GM19328 (cell line): Measurements from ENCODE around the gene CCNL2.
A peak's percentile ranks its signal among the peaks of the same experiment; 100 is the strongest.
"Not testable (repeated sequence)": the region's sequence is repeated elsewhere in the genome, so short reads cannot be mapped to it uniquely, and the experiment has no call there.

Experiments used
- ATAC-seq: cut with Tn5 transposase; IDR thresholded peaks from one replicate; pipeline ENCODE4 v1.9.1; 2021; ENCODE audit warnings: mild to moderate bottlenecking, moderate library complexity; ENCODE audit not compliant: unreplicated experiment

CCNL2 gene

DNA sequence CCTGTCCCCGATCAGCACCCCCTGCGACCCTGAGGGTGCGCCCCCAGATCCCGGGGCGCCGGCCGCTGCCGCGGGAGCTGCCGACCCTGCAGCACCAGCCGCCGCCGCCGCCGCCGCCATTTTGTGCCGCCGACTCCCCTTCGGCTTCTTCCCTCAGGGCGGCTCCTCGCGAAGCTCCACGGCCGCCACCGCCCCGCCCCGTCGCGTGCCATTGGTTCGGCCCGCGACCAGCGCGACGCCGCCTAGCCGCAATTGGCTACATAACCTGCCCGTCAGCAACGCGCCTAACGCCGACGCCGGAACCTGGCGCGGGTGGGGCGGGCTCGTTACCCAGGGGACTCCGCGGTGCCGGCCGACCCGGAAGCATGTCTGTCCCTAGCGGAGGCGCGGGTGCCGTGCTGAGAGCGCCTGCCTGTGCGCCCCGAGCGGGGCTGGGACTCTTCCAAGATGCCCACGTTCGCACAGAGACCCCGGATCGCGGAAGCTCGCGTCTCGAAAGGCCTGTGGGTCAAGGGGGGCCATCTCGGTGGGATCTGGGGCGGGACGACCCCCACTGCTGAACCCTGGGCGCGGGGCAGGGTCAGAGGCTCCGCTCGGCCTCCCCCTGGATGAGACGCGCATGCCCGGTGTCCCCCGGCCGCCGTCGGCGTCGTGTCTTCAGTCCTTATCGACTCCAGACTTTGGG lies at the start of gene CCNL2:
CCNL2 (minus strand) TSS at position 149 of the 685 bp plus-strand sequence; CDS start at position 120, 29 bp downstream.
- ATAC-seq = peak; percentile 93

DNA sequence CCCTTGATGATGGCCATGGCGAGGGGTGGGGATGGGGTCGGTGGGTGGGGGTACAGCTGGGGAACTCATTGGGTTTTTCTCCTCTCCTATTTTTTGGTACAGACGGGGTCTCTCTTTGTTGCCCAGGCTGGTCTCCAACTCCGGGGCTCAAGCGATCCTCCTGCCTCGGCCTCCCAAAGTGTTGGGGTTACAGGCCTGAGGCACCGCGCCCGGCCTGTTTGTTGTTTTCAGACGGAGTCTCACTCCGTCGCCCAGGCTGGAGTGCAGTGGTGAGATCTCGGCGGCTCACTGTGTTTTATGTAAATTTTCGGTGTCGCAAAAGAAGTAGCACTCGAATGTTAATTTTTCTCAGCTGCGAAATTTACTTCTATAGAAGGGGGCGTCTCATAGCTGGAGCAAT lies 47.5 kb upstream of the CCNL2 start:
- ATAC-seq = not testable (repeated sequence)

DNA sequence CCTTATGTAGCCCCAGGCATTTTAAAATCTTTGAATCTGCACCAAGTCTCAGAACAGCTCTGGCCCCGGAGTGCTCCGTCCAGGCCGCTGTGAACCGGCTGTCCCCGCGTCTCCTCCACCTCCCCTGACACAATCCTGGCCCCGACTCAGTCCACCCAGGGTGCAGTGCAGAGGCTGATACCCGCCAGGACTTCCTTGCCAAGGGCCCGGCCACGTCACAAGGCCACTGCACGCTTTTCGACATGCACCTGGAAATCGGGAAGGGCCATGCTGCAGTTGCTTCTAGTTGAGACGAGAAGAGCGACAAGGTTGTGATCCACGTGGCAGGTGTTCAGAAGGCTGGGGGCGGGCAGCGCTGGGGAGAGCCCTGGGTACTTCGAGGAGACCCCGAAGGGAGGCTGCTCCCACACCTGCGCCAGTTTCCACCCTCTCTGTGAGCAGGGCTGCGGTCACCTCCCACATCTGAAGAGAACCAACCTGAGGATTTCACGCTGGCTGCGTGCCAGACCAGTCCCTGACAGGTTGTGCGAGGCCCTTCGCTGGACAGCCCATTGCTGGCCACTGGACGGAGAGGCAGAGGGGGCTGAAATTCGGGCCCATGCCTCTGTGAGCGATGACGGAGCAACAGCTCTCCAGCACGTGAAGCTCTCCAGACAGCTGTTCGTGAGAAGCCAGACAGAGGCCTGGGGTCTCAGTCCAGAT lies 43.1 kb upstream of the CCNL2 start:
- ATAC-seq = no peak

DNA sequence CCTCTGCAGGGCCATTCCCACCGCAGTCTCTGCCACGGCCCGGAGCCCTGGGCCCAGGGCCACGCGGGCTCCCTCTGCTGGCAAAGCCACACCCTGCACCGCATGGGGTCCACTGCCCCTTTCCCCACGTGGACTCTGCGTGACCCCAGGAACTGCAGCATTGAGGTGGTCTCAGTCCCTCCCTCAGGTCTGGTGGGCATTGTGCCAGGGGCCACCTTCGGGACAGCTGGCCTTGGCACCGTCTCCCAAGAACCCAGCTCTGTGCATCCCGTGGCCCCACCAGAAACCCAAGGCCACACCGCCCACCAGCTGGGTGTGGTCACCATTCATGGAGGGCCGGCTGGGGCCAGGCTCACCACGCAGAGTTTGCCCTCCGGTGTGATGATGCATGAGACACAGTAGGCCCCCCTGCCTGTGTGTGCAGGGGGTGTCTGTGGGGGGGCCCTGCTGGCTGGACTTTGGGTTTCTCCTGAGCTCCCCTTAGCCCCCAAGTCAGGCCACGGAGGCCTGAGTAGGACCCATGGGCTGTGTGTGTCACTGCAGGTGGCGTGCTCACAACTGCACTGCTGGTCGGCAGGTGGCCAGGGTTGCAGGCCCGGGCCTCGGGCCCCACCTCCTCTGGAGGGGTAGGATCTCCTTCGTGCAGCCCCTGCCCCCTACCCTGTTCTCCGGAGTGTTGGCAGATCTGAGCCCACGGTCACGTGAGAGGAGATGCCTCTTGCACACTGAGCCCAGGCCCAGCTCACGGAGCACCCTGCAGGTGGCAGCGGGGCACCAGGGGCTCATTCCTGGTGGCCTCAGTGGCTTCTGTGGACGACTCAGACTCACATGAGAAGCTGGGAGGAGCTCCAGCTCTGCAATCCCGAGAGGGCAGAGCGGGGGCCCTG lies 42.1 kb upstream of the CCNL2 start:
- ATAC-seq = no peak

DNA sequence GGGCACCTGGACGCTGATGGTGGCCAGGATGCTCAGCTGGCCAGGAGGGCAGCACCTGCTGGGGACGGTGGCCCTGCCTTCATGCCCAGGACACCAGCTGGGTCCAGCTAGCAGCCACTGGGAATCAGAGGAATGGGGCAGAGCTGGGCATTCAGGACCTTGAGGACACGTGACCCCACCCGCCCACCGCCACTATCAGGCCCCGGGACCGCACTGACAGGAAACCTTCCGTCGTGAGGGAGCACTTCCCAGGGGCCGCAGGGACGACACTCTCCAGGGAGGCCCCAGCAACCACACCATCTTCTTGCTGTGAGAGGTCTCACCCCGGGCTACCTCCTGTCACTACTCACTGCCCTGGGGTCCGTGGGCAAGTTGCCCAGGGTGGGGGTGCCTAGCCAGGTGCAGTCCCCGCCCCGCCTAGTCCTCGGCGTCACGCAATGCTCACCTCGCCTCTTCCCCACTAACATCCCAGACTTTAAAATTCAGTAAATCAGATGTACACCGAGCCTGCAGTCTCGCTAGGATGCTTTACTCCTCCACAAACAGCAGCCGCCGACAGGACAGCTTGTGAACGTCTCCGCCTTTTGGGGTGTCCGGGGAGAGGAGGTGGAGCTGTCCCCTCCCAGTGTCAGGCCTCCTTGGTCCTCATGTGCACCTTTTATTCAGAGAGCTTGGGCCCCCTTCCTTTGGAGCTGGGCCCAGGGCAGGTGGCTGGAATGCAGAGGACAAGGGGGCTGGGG lies 41.3 kb upstream of the CCNL2 start:
- ATAC-seq = no peak

DNA sequence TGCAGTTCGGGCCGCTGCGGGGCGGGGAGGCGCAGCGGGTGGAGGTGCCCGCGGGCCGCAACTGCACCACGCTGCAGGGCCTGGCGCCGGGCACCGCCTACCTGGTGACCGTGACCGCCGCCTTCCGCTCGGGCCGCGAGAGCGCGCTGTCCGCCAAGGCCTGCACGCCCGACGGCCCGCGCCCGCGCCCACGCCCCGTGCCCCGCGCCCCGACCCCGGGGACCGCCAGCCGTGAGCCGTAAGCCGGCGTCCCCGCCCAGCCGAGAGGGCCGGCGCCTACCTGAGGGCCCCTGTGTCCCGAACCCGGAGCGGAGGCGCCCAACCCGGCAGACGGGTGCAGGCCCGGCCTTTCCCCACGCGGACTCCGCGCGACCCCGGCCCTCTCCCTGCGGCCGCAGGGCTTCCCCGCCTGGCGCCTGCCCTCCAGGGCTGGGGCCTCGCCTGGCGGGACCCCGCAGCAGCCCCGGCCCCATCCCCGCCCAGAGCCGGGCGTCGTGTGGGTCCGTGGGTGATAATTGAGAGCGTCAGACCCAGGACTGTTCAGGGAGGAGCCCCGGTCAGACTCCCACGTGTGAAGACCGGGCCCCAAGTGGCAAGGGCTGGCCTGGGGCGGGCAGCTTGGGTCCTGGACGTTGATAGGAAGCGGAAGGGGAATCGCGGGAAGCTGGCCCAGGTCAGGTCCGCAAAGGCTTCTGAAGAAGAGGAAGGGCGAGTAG lies 40.6 kb upstream of the CCNL2 start:
- ATAC-seq = no peak

DNA sequence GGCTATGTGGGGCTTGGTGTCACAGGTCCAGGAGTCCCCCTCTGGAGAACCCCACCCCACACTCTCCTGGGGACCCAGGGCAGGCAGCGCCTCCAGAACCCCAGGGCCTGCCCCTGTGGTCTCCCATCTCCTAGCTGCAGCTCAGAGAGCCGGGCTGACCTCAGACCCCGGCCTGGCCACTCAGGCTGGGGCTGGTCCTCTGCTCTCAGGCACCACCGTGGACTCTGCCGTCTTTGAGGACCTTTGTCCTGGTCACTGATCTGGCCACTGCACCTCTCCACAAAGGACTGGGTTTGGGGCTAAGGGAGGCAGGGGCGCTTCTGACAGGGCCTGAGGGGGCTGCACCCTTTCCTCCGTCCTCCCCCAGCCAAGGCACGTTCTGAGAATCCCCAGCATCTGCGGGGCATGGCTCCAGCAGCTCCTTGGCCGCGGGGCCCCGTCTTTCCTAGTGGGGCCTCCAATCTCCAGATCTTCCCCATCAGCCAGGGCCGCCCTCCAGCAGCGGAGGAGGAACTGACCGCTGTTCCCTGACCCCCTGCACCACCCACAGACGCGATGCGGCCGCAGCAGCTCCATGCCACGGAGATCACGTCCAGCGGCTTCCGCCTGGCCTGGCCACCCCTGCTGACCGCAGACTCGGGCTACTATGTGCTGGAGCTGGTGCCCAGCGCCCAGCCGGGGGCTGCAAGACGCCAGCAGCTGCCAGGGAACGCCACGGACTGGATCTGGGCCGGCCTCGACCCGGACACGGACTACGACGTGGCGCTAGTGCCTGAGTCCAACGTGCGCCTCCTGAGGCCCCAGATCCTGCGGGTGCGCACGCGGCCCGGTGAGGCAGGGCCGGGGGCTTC lies 39.6 kb upstream of the CCNL2 start:
- no peak for ATAC-seq

DNA sequence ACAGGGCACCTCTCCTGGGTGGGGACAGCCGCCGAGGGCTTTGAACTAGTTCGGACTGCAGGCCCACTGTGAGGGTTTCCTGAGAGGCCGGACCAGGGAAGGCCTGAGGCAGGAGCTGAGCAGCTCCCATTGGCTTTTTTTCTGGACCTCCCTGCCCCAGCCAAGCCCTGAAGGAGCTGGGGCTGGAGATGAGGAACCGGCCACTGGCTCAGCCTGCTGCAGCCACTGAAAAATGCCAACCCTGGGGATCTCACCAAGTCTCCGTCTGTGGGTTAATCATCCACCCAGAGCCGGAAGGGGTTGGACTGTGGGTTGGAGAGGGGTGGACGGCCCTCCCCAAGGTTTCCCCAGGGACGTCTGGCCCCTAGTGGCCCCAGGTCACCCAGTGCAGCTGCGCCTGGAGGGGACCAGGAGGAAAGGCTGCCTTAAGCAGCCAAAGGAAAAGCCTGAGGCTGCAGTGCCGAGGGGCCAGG lies 38.8 kb upstream of the CCNL2 start:
- no peak for ATAC-seq

DNA sequence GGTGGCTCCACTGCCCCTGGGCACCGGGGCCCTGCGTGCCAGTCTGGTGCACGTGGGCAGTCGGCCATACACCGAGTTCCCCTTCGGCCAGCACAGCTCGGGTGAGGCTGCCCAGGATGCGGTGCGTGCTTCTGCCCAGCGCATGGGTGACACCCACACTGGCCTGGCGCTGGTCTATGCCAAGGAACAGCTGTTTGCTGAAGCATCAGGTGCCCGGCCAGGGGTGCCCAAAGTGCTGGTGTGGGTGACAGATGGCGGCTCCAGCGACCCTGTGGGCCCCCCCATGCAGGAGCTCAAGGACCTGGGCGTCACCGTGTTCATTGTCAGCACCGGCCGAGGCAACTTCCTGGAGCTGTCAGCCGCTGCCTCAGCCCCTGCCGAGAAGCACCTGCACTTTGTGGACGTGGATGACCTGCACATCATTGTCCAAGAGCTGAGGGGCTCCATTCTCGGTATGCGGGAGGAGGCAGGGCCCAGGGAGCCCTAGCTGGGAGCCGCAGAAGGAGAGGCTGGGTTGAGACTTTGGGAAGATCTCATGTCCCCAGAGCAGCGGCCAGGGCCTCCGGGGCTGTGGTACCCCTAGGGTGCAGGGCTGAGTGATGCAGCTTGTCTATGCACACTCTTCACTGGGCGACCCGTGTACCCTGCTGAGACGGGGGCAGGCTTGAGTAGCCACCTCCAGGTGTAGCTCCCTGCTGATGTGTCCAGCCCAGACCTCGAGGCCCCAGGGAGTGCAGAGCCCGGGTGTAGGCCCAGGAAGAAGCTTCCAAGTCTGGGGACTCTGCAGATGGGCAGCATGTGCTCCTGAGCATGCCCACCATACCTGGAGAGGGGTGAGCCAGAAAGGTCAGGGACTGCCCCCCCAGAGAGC lies 38.1 kb upstream of the CCNL2 start:
- ATAC-seq = no peak

DNA sequence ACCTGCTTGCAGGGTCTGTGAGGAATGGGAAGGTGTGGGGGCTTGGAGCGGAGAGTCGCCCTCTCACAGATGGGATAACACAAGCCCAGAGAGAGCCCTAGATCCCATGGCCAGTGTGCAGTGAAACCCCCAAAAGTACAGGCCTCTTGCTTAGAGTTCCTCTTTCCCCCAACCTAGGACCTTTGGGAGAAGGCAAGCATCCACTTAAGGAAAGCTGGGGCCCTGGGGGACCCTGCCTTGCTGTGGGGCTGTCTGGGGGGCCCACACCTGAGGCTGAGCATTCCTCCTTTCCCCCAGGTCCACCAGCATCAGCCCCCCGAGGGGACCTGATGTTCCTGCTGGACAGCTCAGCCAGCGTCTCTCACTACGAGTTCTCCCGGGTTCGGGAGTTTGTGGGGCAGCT lies 37.5 kb upstream of the CCNL2 start:
- no peak for ATAC-seq

DNA sequence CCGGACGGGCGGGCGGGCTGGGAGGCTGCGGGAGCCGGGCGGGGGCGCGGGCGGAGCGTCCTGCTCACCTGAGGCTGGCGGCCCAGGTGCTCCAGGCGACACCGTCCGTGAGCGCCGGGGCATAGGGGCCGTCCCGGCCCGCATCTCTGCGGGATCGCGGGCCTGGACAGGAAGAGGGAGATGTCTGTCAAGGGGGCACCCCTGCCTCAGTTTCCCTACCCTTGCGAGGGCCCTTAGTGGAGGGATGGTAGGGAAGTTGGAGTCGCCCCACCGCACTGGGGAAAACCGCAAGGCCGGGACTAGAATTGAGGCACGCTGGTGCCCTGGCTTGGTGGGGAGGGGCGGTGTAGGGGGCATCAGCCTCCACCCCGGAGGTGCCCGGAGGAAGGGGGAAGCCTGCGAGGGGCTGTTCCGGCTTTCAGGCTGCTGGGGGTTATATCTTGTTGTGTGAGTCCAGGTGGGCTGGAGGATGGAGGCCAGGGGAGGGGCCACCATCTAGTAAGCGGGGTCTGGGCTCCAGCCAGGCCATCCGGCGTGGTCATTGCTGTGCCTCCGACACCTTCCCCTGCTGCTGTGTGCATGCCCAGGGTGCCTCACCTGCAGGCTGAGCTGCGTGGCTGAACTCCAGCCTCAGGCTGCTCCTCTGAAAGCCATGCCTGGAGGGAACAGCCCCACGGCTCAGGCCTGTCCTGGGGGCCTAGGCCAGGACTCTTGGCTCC lies 36.9 kb upstream of the CCNL2 start:
- no peak for ATAC-seq

DNA sequence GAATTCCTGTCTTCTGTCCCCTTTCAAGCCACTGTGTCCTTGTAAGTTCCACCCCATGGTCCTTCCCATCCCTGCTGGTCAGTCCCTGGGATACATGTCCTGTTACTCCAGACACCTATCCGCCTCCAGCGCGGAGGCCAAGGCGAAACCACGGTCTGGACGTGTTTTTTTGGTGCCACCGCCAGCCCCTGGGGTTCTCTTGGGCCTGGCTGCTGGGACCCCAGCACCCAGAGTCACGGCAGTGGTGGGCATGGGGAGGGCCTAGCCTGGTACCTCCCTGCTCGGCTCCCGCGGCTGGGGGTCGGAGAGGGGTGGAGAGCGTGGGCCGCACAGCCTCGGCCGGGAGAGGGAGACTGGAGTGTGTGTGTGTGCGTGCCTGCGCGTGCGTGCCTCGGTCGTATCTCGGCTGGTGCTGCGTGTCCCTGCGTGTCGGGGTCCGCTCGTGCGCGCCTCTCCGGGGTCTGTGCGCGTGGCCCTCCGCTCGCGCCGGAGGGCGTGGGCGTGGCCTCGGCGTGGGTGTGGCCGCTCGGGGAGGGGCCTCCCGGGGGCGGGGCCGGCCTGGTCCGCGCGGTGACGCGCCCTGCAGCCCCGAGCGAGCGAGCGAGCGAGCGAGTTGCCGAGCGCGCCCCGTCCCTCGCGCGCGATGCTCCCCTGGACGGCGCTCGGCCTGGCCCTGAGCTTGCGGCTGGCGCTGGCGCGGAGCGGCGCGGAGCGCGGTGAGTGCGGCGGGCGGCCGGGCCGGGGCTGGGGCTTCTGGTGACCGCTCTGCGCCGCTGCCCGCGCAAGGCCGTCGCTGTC lies 36.2 kb upstream of the CCNL2 start, which contains the start of gene VWA1:
VWA1 (plus strand) TSS at position 585 of the 798 bp plus-strand sequence; CDS start at position 644, 59 bp downstream.
- ATAC-seq = no peak

DNA sequence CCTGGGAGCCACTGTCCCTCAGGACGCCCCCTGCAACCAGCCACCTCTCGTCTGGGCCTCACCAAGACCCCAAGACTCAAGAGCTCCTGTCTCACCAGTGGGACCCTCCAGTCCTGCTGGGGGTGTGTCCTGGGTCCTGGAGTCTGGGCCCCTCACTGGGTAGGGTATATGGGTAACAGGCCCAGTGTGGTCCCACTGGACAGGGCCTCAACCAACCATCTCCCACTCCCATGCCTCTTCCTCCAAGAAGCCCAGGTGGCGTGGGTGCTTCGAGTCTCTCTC lies 35.6 kb upstream of the CCNL2 start:
- ATAC-seq = no peak

DNA sequence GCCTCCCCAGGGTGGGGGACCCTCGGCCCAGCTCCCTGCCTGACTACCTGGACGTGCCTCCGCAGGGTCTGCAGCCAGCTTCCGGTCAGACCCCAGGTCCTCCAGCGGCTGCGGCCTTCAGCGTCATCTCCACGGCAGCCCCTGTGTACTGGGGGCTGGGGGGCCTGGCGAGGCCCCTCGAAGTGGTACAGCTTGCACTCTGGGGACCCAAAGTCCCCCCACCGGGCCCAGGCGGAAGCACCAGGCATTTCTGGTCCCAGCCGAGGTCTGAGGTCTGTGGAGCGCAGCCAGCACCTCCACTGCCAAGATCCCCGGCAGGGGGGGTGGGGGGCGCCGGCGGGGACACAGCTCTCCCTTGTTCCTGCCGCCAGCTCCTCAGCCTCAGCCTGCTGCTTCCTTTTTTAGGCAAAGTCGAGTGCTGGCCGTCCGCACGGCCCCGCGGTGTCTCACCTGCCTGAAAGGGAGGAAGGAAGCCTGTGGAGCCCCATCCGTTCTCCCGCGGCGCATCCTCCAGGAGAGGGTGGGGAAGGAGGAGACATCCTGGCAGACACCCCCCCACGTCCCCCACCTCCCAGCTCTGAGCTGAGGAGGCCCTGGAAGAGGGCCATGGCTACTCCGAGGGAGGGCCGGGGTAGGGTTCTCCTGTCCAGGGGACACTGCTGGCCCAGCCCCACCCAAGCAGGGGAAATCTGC lies 35.1 kb upstream of the CCNL2 start:
- no peak for ATAC-seq

DNA sequence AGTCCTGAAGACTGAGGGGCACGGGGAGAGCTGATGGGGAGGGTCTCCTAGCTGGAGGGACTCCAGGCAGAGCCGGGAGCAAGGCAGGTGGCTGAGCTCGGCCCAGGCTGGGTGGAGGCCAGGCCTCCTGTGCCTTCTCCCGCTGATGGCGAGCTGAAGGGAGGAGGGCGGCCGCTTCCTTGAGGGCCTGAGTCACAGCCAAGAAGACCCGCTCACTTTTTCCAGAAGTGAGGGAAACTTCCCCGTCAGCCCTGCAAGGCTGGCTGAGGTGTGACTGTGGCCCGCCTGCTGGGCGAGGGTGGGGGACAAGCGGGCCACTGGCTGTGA lies 34.6 kb upstream of the CCNL2 start:
- ATAC-seq = no peak

DNA sequence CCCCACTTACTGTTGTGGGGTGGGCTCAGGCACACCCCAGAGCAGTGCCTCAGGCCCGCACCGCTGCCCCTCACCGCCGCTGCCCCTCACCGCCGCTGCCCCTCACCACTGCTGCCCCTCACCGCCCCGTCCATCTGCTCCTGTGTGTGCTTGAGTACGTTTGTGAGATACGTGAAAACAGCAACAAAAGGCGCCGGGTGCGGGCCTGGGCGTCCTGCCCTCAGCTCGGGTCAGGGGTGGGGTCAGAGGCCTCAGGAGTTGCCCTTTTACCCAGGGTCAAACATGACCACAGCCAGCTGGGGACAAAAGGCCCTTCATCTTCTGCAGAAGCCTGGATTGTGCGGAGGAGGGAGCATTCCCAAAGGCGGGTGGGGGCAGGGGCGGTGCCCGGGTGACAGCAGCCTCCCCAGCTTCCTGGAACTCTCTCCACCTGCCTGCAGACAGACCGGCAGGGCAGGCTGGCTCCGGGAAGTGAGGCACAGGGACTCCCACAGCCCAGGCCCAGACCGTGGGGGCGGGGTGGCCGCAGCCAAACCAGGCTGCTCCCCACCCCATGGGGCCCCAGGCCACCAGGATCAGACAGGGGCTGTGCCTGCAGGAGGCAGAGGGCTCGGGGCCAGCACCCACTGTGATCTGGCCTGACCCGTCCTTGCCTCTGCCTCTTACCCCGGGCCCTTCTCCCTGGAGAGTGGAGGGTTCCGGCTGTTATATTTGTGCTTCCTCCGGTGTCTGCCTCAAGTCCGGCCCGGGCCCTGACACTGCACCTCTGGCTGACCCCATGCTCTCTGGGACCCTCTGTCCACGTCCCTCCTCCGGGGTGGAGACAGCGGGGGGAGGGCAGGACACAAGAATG lies 34.0 kb upstream of the CCNL2 start:
- ATAC-seq = no peak
